GM10248 (cell line): ENCODE data around the gene PCED1A.
A peak's percentile ranks its signal among the peaks of the same experiment; 100 is the strongest.

Experiments
- CTCF ChIA-PET: fragments of 300-600 bp; sonication (Branson Sonifier 250); formaldehyde crosslinking; extraction: SDS; loops from one replicate; lab custom pipeline; 2021; ENCODE audit warnings: antibody characterized with exemption; lab: Yijun Ruan, JAX
- POLR2A ChIA-PET: fragments of 350-650 bp; sonication (Branson Sonifier 250); formaldehyde crosslinking; extraction: SDS; loops from one replicate; lab custom pipeline; 2020; ENCODE audit warnings: antibody characterized with exemption; lab: Yijun Ruan, JAX
- DNase-seq: peaks from one replicate; pipeline ENCODE4 v3.0.0; 2012; ENCODE audit errors: extremely low spot score
- CTCF ChIP-seq: IDR thresholded peaks from 2 replicates; pipeline ENCODE4 v1.5.1; 2012; ENCODE audit warnings: mild to moderate bottlenecking, low read depth; ENCODE audit errors: extremely low read depth, missing control alignments, control extremely low read depth

Gene PCED1A

GRCh38 chr20:2816583-2817340, 23.7 kb downstream of the PCED1A start:
- peak; percentile 6 for TF ChIP-seq CTCF
- CTCF ChIA-PET, result interaction anchor here (0.7 kb wide), 1 partner anchor 17 kb away, joined by 3 read pairs; no protein-coding TSS in a partner anchor
- no peak for DNase-seq

DNA sequence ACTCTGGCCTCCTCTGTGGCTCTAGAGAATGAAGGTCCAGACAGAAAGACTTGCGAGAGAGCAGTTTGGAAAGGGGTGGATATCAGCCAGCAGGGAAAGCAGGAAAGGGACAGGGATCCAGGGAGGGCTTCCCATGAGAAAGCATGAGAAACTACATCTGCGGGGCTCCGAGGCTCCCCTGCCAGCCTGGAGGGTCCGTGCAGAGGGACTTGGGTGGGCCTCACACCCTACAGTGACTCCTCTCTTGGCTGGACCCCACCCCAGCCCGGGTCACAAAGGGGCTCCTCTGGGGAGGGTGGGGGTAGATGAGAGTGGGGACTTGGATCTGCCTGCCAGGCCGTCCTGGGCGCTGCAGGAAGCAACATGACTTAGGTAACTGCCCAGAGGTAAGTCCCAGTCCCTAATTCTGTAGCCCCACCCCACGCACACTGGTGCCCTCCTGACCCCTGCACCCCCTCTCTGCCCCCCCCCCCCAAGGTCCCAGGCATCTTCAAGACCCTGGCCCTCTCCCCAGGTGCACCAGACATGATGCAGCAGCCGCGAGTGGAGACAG, 24.3 kb downstream of the PCED1A start, which contains the start of gene TMEM239:
Gene TMEM239 (plus strand): TSS at position 335 of the 553 bp plus-strand sequence. CDS start 191 bp downstream, at position 526.
- ChIA-PET CTCF (interaction anchor here (0.7 kb wide), 1 partner anchor 17 kb away, joined by 3 read pairs; no protein-coding TSS in a partner anchor), POLR2A (no interaction called here)
- no peak for TF ChIP-seq CTCF
- no peak for DNase-seq

More at GRCh38 chr20:2816583-2817340, 23.7 kb downstream of the PCED1A start:
- POLR2A ChIA-PET, result no interaction called here

GRCh38 chr20:2815242-2815900, 25.1 kb downstream of the PCED1A start:
- ChIA-PET CTCF (no interaction called here), POLR2A (no interaction called here)
- no peak for TF ChIP-seq CTCF
- DNase-seq, result no peak

- CTCF ChIA-PET, result no interaction called here
- no peak for TF ChIP-seq CTCF
These were observed 25.8 kb downstream of the PCED1A start, which contains the start of gene C20orf141 for GRCh38 chr20:2814587-2815051. Gene C20orf141 (plus strand): TSS chr20:2814987. CDS start chr20:2815185, 198 bp downstream.

GRCh38 chr20:2814076-2814475, 26.4 kb downstream of the PCED1A start:
- TF ChIP-seq CTCF, result no peak
- ChIA-PET POLR2A (no interaction called here), CTCF (interaction anchor here (0.7 kb wide), 1 partner anchor 365 kb away, joined by 3 read pairs; no protein-coding TSS in a partner anchor)
- no peak for DNase-seq

More at GRCh38 chr20:2814587-2815051, 25.8 kb downstream of the PCED1A start, which contains the start of gene C20orf141:
- DNase-seq, result no peak
- POLR2A ChIA-PET, result no interaction called here

- no peak for DNase-seq
- no peak for TF ChIP-seq CTCF
- ChIA-PET CTCF (interaction anchor here (1.1 kb wide), 1 partner anchor 70 kb away, joined by 5 read pairs; no protein-coding TSS in a partner anchor), POLR2A (no interaction called here)
These were observed 28.3 kb downstream of the PCED1A start for GRCh38 chr20:2812189-2812588.
